Gastrocnemius medialis (tissue), 4 donors: Measurements from ENCODE around the gene ACSL4. TPM values are rescaled to one million over a fixed set of nuclear protein-coding genes. Genes with fewer than 3 reads are reported as not detected.
"Not testable (repeated sequence)": the region's sequence is repeated elsewhere in the genome, so short reads cannot be mapped to it uniquely, and the experiment has no call there.

Experiments
- ATAC-seq, 2 donors: fragments of 150-250 bp; one replicate each; pipeline ENCODE4 v1.9.1; 2016
- DNase-seq, 2 donors: peaks; one replicate each; pipeline ENCODE4 v3.0.0-alpha.2; 2019
- H3K27ac ChIP-seq, 4 donors: fragments of 200-600 bp; sonication (generic); 1 replicate in 1 of 4; 2 replicates in 3 of 4; pipeline ENCODE4 v1.5.1; 2016 to 2018; ENCODE audit warnings: mild to moderate bottlenecking in 2 of 4, moderate library complexity in 1 of 4
- H3K27me3 ChIP-seq, 3 donors: fragments of 200-600 bp; sonication (generic) in 2 of 3; 1 replicate in 1 of 3; 2 replicates in 2 of 3; pipeline versions ENCODE4 v1.5.1 to v1.6.0; 2016 to 2019; ENCODE audit warnings: mild to moderate bottlenecking in 1 of 3, moderate library complexity in 1 of 3
- H3K36me3 ChIP-seq, 2 donors: fragments of 200-600 bp; sonication (generic) in 1 of 2; one replicate each; pipeline ENCODE4 v1.5.1; 2017 to 2018
- H3K4me1 ChIP-seq, 2 donors: fragments of 200-600 bp; sonication (generic) in 1 of 2; one replicate each; pipeline ENCODE4 v1.5.1; 2016 to 2017; ENCODE audit warnings: mild to moderate bottlenecking in 2 of 2
- H3K4me3 ChIP-seq, 4 donors: fragments of 200-600 bp; sonication (generic) in 3 of 4; 1 replicate in 1 of 4; 2 replicates in 3 of 4; pipeline ENCODE4 v1.5.1; 2016 to 2019; ENCODE audit warnings: mild to moderate bottlenecking in 2 of 4
- H3K9me3 ChIP-seq, 3 donors: fragments of 200-600 bp; sonication (generic) in 2 of 3; 1 replicate in 1 of 3; 2 replicates in 2 of 3; pipeline ENCODE4 v1.5.1; 2016 to 2019
- CTCF ChIP-seq, 5 experiments: fragments of 450-650 bp in 3 of 5; fragments of 200-600 bp in 2 of 5; sonication (generic) in 2 of 5; IDR thresholded peaks in 4 of 5; conservative IDR thresholded peaks in 1 of 5; 1 replicate in 4 of 5; 2 replicates in 1 of 5; pipeline ENCODE4 v1.5.1; 2016 to 2019; ENCODE audit warnings: antibody characterized with exemption in 5 of 5, mild to moderate bottlenecking in 3 of 5, moderate library complexity in 3 of 5
- POLR2A ChIP-seq, 2 donors: fragments of 450-650 bp; IDR thresholded peaks; one replicate each; pipeline ENCODE4 v1.6.1; 2017; ENCODE audit warnings: antibody characterized with exemption in 2 of 2, mild to moderate bottlenecking in 2 of 2, moderate library complexity in 2 of 2
- in situ Hi-C, 4 donors: fragments of 200-750 bp; cut with MboI; loops; one replicate each; pipeline versions ENCODE4 v1.15.0 to v1.8.0; 2017; ENCODE audit warnings: low sequenced_read_pairs in 4 of 4
- intact Hi-C: fragments of 100-400 bp; cut with DNase I; formaldehyde crosslinking; loops from one replicate; pipeline ENCODE4 v1.15.1; 2023; ENCODE audit warnings: low total_unique reads
- total RNA-seq, 4 donors: library from RNA; depleted of rRNA; stranded (reverse); fragments of >200 nt; gene quantifications; one replicate each; pipeline versions ENCODE4 v1.1.0 to v1.2.3, GENCODE V29; 2016

The ACSL4 gene
- total RNA-seq, 4 donors from 2014 or later, result 18.7 to 259 (median 132) TPM

GRCh38 chrX:109679820-109680219 lies 53.2 kb downstream of the ACSL4 start:
- Histone ChIP-seq H3K27ac (no peak overlapping the region), H3K4me1 (no peaks in the 10 kb centered on the region), H3K27me3 (no peaks in the 10 kb centered on the region), H3K9me3 (no peaks in the 10 kb centered on the region), H3K36me3 (peaks cover 0 to 13% of the 10 kb centered on the region in 2 donors), H3K4me3 (no peak overlapping the region)
- intact Hi-C loops (no loop called here), in situ Hi-C loops (no loop called here)
- TF ChIP-seq POLR2A (IDR thresholded peaks at IDR 0.05), result no peak
- TF ChIP-seq CTCF (IDR thresholded peaks at IDR 0.05 in 4 of 5, conservative IDR thresholded peaks at IDR 0.05 in 1 of 5), result no peak
- ATAC-seq (no peak), DNase-seq (no peak)

GRCh38 chrX:109672239-109672638 lies 60.8 kb downstream of the ACSL4 start:
- H3K27me3 ChIP-seq, result no peaks in the 10 kb centered on the region
- TF ChIP-seq CTCF (IDR thresholded peaks at IDR 0.05 in 4 of 5, conservative IDR thresholded peaks at IDR 0.05 in 1 of 5) (no peak), POLR2A (IDR thresholded peaks at IDR 0.05) (no peak)
- H3K9me3 ChIP-seq, result no peaks in the 10 kb centered on the region
- no peaks in the 10 kb centered on the region for H3K4me1 ChIP-seq
- in situ Hi-C loops, result no loop called here
- peaks cover 0 to 22% of the 10 kb centered on the region in 2 donors for H3K36me3 ChIP-seq
- H3K27ac ChIP-seq, result no peak overlapping the region
- no peak overlapping the region for H3K4me3 ChIP-seq
- ATAC-seq (no peak), DNase-seq (no peak)
- intact Hi-C loops, result no loop called here

GRCh38 chrX:109671170-109671569 lies 61.9 kb downstream of the ACSL4 start:
- DNase-seq, H3K27me3 ChIP-seq, H3K9me3 ChIP-seq, H3K27ac ChIP-seq, ATAC-seq, H3K4me1 ChIP-seq, intact Hi-C loops, in situ Hi-C loops, H3K4me3 ChIP-seq: not testable (repeated sequence)
- H3K36me3 ChIP-seq, result peaks cover 0 to 22% of the 10 kb centered on the region in 2 donors

- Histone ChIP-seq H3K4me1 (no peaks in the 10 kb centered on the region), H3K27ac (no peak overlapping the region), H3K4me3 (no peak overlapping the region), H3K9me3 (no peaks in the 10 kb centered on the region), H3K27me3 (no peaks in the 10 kb centered on the region), H3K36me3 (peaks cover 0 to 16% of the 10 kb centered on the region in 2 donors)
- in situ Hi-C loops, result no loop called here
- no peak for TF ChIP-seq CTCF (IDR thresholded peaks at IDR 0.05 in 4 of 5, conservative IDR thresholded peaks at IDR 0.05 in 1 of 5)
- no peak for TF ChIP-seq POLR2A (IDR thresholded peaks at IDR 0.05)
- DNase-seq (no peak), ATAC-seq (no peak)
- intact Hi-C loops, result no loop called here
Observed at GRCh38 chrX:109667986-109668385, 65.1 kb downstream of the ACSL4 start.

- H3K36me3 ChIP-seq, result peaks cover 0 to 22% of the 10 kb centered on the region in 2 donors
- H3K27ac ChIP-seq, result no peak overlapping the region
- no peaks in the 10 kb centered on the region for H3K27me3 ChIP-seq
- no peaks in the 10 kb centered on the region for H3K4me1 ChIP-seq
- no peaks in the 10 kb centered on the region for H3K9me3 ChIP-seq
- DNase-seq, result no peak
- no peak for TF ChIP-seq POLR2A (IDR thresholded peaks at IDR 0.05)
- no peak for TF ChIP-seq CTCF (IDR thresholded peaks at IDR 0.05 in 4 of 5, conservative IDR thresholded peaks at IDR 0.05 in 1 of 5)
- H3K4me3 ChIP-seq, result no peak overlapping the region
- intact Hi-C loops, result no loop called here
- ATAC-seq, result no peak
- in situ Hi-C loops, result no loop called here
Observed at GRCh38 chrX:109660435-109661143, 72.5 kb downstream of the ACSL4 start.
